CD4-positive, alpha-beta T cell treated with Interleukin-4 for 4 hours (primary cell): ENCODE measurements around the gene PCDH8.
"Not testable (repeated sequence)": the region's sequence is repeated elsewhere in the genome, so short reads cannot be mapped to it uniquely, and the experiment has no call there.

ENCODE experiments used
- DNase-seq: peaks from one replicate; pipeline ENCODE4 v3.0.0-alpha.2; 2020

PCDH8 gene

GRCh38 chr13:52849291-52850071 is 1.0 kb upstream of the PCDH8 start:
- no peak for DNase-seq

DNA sequence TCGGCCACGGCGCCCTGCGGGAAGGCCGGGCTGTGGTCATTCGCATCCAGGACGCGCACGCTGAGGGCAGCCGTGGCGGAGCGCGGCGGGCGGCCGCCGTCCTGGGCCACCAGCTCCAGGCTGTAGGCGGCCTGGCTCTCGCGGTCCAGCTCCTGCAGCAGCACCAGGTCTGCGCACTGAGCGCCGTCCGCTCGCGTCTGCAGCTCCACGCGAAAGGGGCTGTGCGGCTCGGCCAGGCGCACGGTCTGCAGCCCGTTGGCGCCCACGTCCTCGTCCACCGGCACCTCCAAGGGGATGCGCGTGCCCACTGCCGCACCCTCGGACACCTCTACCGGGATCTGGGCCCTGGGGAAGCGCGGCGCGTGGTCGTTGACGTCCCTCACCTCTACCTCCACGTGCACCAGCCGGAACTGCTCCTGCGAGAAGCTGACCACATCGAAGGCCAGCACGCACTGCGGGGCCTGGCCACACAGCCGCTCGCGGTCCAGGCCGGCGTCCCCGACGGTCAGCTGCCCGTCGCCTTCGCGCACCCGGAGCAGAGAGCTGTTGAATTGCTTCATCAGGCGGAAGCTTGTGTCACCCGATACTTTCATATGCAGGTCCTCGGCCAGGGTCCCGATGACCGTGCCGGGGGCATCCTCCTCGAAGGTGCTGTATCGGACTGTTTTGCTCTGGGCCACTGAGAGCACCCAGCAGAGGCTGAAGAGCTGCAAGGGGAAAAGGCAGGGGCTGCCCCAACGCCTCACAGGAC is 583 bp downstream of the PCDH8 start:
- DNase-seq = no peak

DNA sequence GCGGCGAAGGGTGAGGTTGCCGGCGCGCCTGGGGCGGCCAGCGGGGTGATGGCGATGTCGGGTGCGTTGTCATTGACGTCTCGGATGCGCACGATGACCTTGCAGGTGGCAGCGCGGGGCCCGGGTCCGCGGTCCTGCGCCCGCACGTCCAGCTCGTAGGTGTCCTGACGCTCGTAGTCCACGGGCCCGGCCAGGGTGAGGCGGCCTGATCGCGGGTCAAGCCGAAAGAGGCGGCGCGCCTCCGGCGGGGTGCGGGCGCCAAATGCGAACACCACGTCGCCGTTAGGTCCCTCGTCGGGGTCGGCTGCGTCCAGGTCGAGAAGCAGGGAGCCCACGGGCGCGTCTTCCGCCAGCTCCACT is 1.1 kb downstream of the PCDH8 start:
- DNase-seq = no peak

DNA sequence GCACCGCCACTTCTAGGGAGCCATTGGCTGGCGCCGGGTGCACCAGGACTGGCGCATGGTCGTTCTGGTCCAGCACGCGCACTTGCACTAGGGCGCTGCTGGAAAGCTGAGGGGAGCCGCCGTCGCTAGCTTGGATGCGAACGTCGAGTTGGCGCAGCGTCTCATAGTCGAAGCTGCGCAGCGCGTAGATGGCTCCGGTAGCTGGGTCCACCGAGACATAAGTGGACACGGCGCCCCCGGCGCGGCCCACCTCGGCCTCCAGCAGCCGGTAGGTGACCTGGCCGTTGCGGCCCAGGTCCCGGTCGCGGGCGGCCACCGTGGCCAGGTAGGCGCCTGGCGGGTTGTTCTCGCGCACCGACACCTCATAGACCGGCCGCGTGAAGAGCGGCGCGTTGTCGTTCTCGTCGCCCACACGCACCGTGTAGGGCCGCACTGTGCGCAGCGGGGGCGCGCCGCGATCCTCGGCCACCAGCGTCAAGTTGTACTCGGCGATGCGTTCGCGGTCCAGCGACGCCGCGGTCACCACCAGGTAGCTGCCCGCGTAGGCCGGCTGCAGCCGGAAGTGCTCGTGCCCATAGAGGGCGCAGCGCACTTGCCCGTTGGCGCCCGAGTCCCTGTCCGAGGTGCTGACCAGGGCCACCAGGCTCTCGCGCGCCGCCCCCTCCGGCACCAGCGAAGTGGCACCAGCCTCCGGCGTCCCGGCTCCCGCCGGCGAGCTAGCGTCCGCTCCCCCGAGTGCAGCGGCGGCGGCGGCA is 1.7 kb downstream of the PCDH8 start:
- DNase-seq = no peak

DNA sequence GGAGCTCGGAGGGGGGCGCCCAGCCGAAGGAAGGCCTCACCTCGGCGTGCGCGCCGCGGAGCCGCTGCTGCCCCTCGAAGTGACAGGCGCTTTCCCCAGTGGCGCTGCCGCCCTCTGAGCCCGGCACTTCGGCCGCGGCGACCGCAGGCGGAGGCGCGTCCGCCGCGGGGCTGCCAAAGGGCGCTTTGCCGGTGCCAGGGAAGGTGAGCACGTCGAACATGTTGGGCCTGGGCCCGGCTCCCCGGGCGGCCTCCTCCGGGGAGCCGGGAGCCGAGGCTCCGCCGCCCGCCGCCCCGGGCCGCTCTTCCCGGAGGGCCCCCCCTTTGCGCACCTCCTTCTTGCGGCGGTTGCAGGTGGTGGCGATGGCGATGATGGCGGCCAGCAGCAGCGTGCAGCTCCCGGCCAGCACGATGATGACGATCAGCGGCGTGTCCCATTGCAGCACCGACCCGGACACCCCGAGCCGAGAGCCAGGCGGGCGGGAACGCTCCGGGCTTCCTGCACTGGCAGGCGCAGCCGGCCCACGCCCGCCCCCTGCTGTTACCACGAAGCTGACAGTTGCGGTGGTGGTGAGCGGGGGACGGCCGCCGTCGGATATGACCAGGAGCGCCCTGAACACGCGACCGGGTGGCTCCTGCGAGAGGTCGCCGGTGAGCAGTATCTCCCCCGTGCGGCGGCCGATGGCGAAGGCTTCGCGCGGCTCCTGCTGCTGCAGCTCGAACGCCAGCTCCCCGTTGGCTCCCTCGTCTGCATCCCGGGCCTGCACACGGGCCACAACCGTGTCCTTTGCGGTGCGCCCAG is 2.5 kb downstream of the PCDH8 start:
- DNase-seq = no peak

DNA sequence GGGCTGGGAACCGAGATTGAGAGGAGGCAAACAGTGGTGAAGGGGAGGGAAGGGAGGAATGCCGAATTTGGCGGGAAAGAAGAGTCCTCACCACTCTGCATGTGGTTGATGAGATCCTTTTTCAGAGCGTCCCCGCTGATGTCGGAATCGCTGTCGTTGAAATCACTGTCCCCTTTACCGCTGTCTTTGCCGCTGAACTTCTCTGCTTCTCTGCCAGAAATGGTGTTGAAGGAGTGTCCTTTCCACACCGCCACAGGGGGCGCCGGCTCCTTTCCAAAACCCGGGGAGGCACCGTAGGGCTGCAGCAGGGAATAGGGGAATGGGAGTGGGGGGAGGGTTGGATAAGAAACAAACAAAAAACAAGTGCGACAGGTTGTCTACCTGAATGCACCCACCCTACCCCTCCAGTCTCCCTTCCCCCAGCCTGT is 3.1 kb downstream of the PCDH8 start:
- DNase-seq = no peak

- no peak for DNase-seq
Observed at GRCh38 chr13:52844836-52845235, 3.6 kb downstream of the PCDH8 start.

DNA sequence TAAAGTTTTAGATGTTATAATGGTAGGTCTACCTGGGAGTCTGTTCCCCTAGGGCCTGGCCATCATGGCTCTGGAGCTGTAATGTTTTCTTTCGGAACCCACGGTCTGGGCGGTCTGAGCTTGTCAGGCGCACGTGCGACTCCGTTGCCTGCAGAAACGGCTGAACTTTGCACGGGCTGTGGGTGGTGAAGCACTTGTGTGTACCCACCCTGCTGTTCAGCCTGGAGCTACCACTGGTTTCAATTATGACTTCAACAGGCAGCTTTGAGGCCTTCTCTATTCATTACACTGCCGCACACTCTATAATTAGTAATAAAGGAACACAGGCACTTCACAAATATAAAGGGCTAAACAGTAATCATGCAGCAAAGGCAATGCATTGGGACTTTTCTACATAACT is 6.0 kb downstream of the PCDH8 start:
- no peak for DNase-seq

GRCh38 chr13:52840066-52840465 is 8.4 kb downstream of the PCDH8 start:
- DNase-seq = no peak

DNA sequence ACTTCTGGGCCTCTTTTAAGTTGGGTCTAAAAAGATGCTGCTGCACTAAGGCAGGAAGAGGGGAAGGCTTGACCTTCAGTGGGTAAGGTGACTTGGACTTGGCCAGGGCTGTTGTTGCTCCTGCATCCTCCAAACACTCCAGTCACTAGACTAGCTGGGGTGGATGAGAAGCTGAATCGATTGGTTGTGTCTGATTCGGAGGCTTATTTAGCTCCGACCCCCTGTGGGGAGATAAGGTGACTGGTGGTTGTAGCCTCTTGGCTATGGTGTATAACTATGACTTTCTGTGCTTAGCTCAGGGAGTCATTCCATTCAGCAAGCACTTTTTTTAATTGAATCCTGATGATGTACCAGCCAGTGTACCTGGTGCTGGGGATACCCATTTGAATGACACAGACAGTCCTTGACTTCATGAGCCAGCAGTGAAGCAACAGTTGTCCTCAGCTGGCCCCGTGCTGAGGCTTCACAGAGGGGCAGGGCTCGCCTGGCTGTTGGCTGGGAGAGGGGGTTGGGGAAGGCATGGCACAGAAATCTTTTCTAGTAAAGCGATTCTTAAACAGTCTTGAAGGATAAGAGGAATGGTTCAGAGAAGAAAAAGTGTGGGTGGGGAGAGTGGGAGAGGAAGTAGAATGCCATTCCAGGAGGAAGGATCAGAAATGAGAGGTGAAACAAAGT is 9.9 kb downstream of the PCDH8 start:
- DNase-seq = no peak

GRCh38 chr13:52837850-52838249 is 10.6 kb downstream of the PCDH8 start:
- DNase-seq = no peak

DNA sequence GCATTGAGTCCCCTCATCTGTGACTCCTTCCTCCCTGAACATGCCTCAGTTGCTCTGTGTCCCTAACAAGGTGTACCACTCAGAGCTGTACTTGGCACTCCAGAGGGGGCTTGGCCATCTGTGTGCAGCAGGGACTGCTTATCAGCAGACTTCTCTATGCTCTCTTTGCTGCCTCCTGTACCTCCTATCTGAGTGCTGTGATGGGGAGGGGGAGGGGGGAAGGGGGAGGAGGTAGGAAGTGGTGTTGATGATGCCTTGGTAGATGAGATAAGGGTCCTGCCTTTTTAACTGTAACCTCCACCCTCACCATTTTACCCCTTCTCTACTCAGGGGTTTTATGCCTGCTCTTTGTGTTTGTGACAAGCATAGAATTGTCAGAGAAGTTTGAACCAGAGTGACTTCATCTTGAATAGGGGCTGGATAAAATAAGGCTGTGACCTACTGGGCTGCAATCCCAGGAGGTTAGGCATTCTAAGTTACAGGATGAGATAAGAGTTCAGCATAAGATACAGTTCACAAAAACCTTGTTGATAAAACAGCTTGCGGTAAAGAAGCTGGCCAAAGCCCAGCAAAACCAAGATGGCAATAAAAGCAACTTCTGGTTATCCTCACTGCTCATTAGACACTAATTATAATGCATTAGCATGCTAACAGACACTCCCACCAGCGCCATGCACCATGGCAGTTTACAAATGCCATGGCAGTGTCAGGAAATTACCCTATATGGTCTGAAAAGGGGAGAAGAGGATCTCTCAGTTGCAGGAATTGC is 13.2 kb downstream of the PCDH8 start:
- no peak for DNase-seq

DNA sequence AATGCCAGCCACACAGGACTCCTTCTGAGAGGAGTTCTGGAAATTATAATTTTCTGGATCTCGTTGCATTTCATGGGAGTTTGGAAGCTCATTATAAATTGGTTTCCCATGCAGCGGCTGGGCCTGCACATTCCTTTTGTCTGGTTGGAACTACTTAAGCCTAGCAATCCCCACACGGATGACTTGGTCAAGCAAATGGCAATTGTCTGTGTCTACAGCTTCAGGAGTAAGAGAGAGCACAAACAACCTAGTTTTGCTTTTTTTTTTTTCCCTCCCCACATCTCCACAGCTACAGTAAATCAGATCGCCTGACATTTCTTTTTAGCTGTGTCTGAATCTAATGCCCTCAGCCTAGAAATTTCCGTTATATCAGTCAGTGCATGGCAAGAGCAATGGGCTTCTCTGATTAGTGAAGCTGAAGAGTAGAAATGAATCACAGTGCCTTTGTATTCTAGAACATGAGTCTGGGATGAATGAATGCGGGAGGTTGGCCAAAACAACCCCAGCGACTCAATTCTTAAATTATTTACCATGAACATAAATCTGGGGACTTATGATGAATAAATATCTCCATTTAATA is 15.1 kb downstream of the PCDH8 start:
- no peak for DNase-seq

- DNase-seq = no peak
Observed at GRCh38 chr13:52832313-52832712, 16.1 kb downstream of the PCDH8 start.

DNA sequence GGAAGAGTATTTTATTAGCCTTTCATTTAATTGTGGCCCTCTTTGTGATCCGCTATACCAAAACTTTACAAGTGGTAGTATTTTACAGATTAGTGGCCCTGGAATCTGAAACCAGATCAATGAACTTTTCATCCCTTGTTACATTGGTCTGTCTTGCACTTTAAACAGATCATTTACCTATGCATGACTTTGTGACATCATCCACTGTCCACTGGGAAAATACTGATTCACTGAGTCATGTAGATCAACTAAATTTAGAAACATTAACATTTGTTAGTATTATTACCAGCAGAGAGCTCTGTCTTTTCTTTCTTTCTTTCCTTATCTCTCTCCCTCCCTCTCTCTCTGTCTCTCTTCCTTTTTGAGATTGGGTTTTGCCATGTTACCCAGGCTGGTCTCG is 17.5 kb downstream of the PCDH8 start:
- DNase-seq = no peak

GRCh38 chr13:52827839-52828238 is 20.6 kb downstream of the PCDH8 start:
- DNase-seq = no peak

GRCh38 chr13:52817886-52818285 is 30.6 kb downstream of the PCDH8 start:
- DNase-seq = not testable (repeated sequence)

DNA sequence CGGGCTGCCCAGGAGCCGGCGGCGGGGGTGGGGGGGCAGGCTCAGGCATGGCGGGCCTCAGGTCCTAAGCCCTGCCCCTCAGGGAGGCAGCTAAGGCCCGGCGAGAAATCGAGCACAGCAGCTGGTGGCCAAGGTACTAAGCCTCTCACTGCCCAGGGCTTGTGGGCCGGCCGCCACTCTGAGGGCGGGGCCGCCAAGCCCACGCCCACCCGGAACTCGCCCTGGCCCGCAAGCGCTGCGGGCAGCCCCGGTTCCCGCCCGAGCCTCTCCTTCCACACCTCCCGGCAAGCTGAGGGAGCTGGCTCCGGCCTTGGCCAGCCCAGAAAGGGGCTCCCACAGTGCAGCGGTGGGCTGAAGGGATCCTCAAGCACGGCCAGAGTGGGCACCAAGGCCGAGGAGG is 33.1 kb downstream of the PCDH8 start:
- no peak for DNase-seq

DNA sequence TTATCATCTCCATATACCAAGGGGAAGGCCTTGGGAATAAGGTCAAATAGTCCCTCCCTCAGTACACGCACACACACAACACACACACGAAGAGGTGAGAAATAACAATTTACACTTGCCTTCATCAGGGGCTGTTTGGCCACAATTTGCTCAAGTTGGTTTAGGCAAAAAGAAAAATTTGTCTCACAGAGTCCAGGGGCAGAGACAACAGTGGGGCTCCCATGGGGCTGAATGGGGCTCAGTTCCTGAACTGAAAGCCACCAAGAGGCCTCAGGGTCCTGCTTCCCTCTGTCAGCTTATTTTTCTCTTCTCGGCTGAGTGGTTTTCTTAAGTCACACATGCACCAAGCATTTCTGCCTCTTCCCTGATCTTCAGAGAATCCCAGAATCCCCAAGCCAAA is 35.5 kb downstream of the PCDH8 start:
- DNase-seq = no peak

DNA sequence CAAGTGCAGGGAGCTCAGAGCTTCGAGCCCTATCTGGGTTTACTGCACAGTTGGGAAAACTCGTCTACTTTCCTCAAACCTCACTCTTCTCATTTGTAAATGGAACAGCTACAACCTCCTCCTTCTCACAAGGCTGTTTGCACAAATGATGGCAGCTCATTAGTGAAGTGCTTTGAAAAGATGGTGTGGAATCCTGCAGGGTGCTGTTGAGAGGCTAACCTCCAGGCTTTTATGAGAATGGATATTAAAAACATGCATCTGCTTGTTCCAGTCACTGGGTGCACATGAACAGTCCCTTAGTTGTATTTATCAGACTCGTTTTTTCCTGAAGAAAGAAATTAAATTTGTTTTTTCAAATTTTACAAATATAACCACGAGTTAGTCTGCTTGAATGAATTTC is 36.6 kb downstream of the PCDH8 start:
- no peak for DNase-seq

DNA sequence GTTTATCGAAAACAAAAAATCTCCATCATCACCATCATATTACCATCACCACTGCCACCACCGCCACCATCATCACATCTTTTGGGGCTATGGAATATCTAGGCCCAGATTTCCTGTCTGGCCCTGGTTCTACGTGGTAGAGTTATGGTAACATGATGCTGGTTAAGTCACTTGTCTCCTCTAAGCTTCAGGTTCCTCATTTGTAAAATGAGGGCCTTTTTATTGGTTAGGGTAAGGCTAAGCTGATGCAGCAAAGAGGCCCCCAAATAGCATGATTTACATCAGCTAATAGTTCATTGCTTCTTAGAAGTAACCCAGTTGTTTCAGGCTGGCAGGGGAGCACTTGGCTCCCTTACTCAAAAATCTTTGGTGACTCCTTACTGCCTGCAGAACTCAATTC is 37.9 kb downstream of the PCDH8 start:
- DNase-seq = no peak
